Endothelial cell of umbilical vein (primary cell): ENCODE results near the gene HSD17B2. TPM values are rescaled to one million over a fixed set of nuclear protein-coding genes. Genes with fewer than 3 reads are reported as not detected.
A peak's percentile ranks its signal among the peaks of the same experiment; 100 is the strongest.

Experiments used
- BruUV-seq: library from RNA; stranded (reverse); fragments of 400-500 nt; replicated peaks from 2 replicates; lab custom pipeline; 2021; lab: Mats Ljungman, UMichigan
- CTCF ChIA-PET: fragments of 300-600, 350-600 bp; sonication (Branson Sonifier 250); formaldehyde crosslinking; loops from one replicate; lab custom pipeline; 2021; ENCODE audit warnings: antibody characterized with exemption, inconsistent platforms; lab: Charles Lee
- POLR2A ChIA-PET: fragments of 300-600, 350-600 bp; sonication (Branson Sonifier 250); formaldehyde crosslinking; loops from one replicate; lab custom pipeline; 2021; ENCODE audit warnings: antibody characterized with exemption, inconsistent platforms; lab: Charles Lee
- DNase-seq: peaks from one replicate; pipeline ENCODE4 v3.0.0-alpha.2; 2011; ENCODE audit warnings: low read depth, low spot score
- FAIRE-seq: peaks from 2 replicates; lab custom pipeline; 2011; peaks lifted over from hg19 to GRCh38; lab: Jason Lieb, UNC
- H2AFZ ChIP-seq: 2 replicates; pipeline ENCODE4 v1.6.0; 2012; ENCODE audit warnings: low read depth, low read length, control low read depth, inconsistent platforms
- H3K27ac ChIP-seq: 2 replicates; pipeline ENCODE4 v1.5.1; 2011; ENCODE audit warnings: low read depth, mild to moderate bottlenecking, control low read depth, low read length, moderate library complexity; ENCODE audit not compliant: insufficient read depth
- H3K27me3 ChIP-seq, 2 experiments: 2 replicates each; pipeline versions ENCODE4 v1.6.0 to v1.6.1; 2011; ENCODE audit warnings: low read length in 2 of 2, mixed read lengths in 1 of 2; ENCODE audit not compliant: control insufficient read depth in 2 of 2, insufficient read depth in 2 of 2
- H3K36me3 ChIP-seq, 2 experiments: 2 replicates in 1 of 2; 3 replicates in 1 of 2; pipeline ENCODE4 v1.5.1; 2011; ENCODE audit warnings: low read length in 2 of 2, mild to moderate bottlenecking in 1 of 2, moderate library complexity in 1 of 2; ENCODE audit not compliant: control insufficient read depth in 2 of 2, insufficient read depth in 2 of 2; ENCODE audit errors: extremely low read depth in 1 of 2
- H3K4me1 ChIP-seq: 3 replicates; pipeline ENCODE4 v1.5.1; 2011; ENCODE audit warnings: mild to moderate bottlenecking, low read length; ENCODE audit not compliant: control insufficient read depth, insufficient read depth; ENCODE audit errors: extremely low read depth
- H3K4me2 ChIP-seq: 2 replicates; pipeline ENCODE4 v1.6.1; 2011; ENCODE audit warnings: low read length, control low read depth, mixed read lengths; ENCODE audit not compliant: insufficient read depth
- H3K4me3 ChIP-seq, 3 experiments: fragments of 200-600 bp in 1 of 3; sonication (generic), shearing (Covaris generic) in 1 of 3; replicated peaks in 1 of 3; 2 replicates each; pipeline ENCODE4 v1.5.1; 2011 to 2016; ENCODE audit warnings: control low read depth in 3 of 3, low read length in 3 of 3, mild to moderate bottlenecking in 2 of 3, inconsistent platforms in 1 of 3, low read depth in 1 of 3, moderate library complexity in 1 of 3; ENCODE audit not compliant: insufficient read depth in 1 of 3
- H3K79me2 ChIP-seq: 2 replicates; pipeline ENCODE4 v1.6.0; 2012; ENCODE audit warnings: low read length, inconsistent platforms; ENCODE audit not compliant: control insufficient read depth, insufficient read depth
- H3K9ac ChIP-seq: replicated peaks from 2 replicates; pipeline ENCODE3; 2011; ENCODE audit warnings: low read length, control low read depth; ENCODE audit not compliant: insufficient read depth; ENCODE audit errors: extremely low read depth
- H3K9me1 ChIP-seq: replicated peaks from 3 replicates; pipeline ENCODE4 v1.6.0; 2011; ENCODE audit warnings: mild to moderate bottlenecking, low read length; ENCODE audit not compliant: control insufficient read depth, insufficient read depth; ENCODE audit errors: extremely low read depth
- H3K9me3 ChIP-seq: replicated peaks from 2 replicates; pipeline ENCODE4 v1.5.1; 2012; ENCODE audit warnings: low read length, inconsistent platforms; ENCODE audit not compliant: control insufficient read depth, insufficient read depth
- H4K20me1 ChIP-seq: replicated peaks from 2 replicates; pipeline ENCODE3; 2011; ENCODE audit warnings: mild to moderate bottlenecking, low read length; ENCODE audit not compliant: control insufficient read depth, insufficient read depth; ENCODE audit errors: extremely low read depth
- EZH2 ChIP-seq: IDR thresholded peaks from 2 replicates; pipeline ENCODE4 v1.6.1; 2012; ENCODE audit warnings: borderline replicate concordance, low read depth, mild to moderate bottlenecking, moderate library complexity, low read length, inconsistent platforms; ENCODE audit not compliant: severe bottlenecking
- FOS ChIP-seq: IDR thresholded peaks from 2 replicates; pipeline ENCODE4 v1.6.1; 2011; ENCODE audit warnings: mild to moderate bottlenecking, low read length, moderate library complexity, borderline replicate concordance; ENCODE audit not compliant: insufficient read depth
- GATA2 ChIP-seq: IDR thresholded peaks from 2 replicates; pipeline ENCODE4 v1.7.0; 2011; ENCODE audit warnings: low read depth, mild to moderate bottlenecking, moderate library complexity, mixed read lengths, low read length; ENCODE audit not compliant: insufficient read length, insufficient read depth
- JUN ChIP-seq: IDR thresholded peaks from 2 replicates; pipeline ENCODE4 v1.6.1; 2011; ENCODE audit warnings: borderline replicate concordance, low read depth; ENCODE audit not compliant: insufficient read length, insufficient read depth
- MYC ChIP-seq: IDR thresholded peaks from one replicate; pipeline ENCODE4 v1.6.1; 2011; ENCODE audit warnings: mild to moderate bottlenecking, low read depth, low read length
- POLR2A ChIP-seq: IDR thresholded peaks from 2 replicates; pipeline ENCODE4 v1.6.1; 2012; ENCODE audit warnings: low read depth, mild to moderate bottlenecking, control low read depth, low read length
- POLR2AphosphoS5 ChIP-seq: IDR thresholded peaks from 2 replicates; pipeline ENCODE4 v1.6.1; 2012; ENCODE audit warnings: low read depth, mild to moderate bottlenecking, control low read depth, low read length, moderate library complexity; ENCODE audit not compliant: insufficient read depth
- dilution Hi-C: fragments of 300-500 bp; cut with MboI; formaldehyde crosslinking; loops from one replicate; pipeline ENCODE4 v1.15.0; 2019; ENCODE audit warnings: low sequenced_read_pairs; ENCODE audit not compliant: extremely low pct_ligation_motif_present
- intact Hi-C: fragments of 100-400 bp; cut with micrococcal nuclease; formaldehyde crosslinking; loops from one replicate; pipeline ENCODE4 v1.10.0; 2022
- polyA plus RNA-seq, 4 experiments: library from polyadenylated mRNA; depleted of rRNA in 3 of 4; stranded (reverse) in 3 of 4; unstranded in 1 of 4; fragments of >200 nt; gene quantifications; 2 replicates each; pipeline versions ENCODE4 v1.2.1 to v1.2.3, GENCODE V29; 2011 to 2012; ENCODE audit warnings: missing spikeins in 1 of 4
- total RNA-seq: library from RNA; stranded (reverse); gene quantifications from 2 replicates; pipeline ENCODE4 v1.2.3, GENCODE V29; 2021
- TF ChIP-seq, protein P1 (sequence below): IDR thresholded peaks from 2 replicates; pipeline ENCODE4 v1.6.1; 2011; ENCODE audit not compliant: insufficient read depth, insufficient read length
- TF ChIP-seq, protein P2 (sequence below), 2 donors: IDR thresholded peaks; 1 replicate in 1 of 2; 2 replicates in 1 of 2; pipeline ENCODE4 v1.5.1; 2011; ENCODE audit warnings: low read length in 2 of 2, mild to moderate bottlenecking in 2 of 2, moderate library complexity in 2 of 2, control low read depth in 1 of 2, inconsistent platforms in 1 of 2, low read depth in 1 of 2; ENCODE audit not compliant: insufficient read depth in 1 of 2; ENCODE audit errors: extremely low read depth in 1 of 2

Gene HSD17B2
- total and polyA plus RNA-seq, 2 donors (not counting 3 experiments of a cell fraction or from before 2014, with no cell fraction given), result 1.2 to 4.5 TPM

DNA sequence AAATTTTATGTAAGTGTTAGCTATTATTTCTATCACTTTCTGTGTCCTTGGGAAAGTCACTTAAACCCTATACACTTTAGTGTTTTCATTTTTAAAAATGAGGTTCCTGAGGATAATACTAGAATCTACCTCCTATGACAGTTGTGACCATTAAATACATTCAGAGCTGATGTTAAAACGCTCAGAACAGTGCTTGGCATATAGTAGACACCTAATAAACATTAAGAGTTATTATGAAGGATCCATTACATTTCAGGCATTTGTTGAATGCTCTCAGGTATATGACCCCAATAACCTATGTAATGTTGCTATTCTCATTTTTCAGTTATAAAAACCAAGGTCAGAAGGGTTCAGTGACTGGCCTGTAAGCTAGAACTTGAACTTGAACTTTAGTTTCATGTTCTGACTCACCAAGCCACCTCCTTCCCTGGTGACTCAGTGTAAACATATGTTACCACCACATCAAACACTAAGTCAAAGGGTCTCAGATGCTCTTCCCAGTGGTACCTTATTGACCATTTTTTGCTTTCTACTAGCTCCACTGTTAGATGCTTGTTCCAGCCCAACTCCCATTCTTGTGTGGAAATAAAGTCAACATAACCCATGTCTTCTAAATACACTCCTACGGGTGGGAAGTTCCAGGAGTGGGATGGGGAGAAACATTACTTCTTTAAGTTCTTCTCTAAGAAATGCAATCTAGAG lies 47.6 kb downstream of the HSD17B2 start:
- no peaks in the 10 kb centered on the region for H3K9me3 ChIP-seq
- H4K20me1 ChIP-seq, result no peaks in the 10 kb centered on the region
- H3K9ac ChIP-seq, result no peak overlapping the region
- H3K4me2 ChIP-seq, result no peak overlapping the region
- no peaks in the 10 kb centered on the region for H3K36me3 ChIP-seq
- H3K9me1 ChIP-seq, result no peaks in the 10 kb centered on the region
- no peaks in the 10 kb centered on the region for H3K79me2 ChIP-seq
- H3K4me1 ChIP-seq, result no peaks in the 10 kb centered on the region
- H2AFZ ChIP-seq, result no peak overlapping the region
- CTCF ChIA-PET, result interaction anchor here (0.8 to 1.8 kb wide), 5 partner anchors 8 to 148 kb away, joined by 3 to 6 read pairs (median 4); no protein-coding TSS in a partner anchor
- intact Hi-C loops, result no loop called here
- DNase-seq (peak; percentile 18), FAIRE-seq (peak; percentile 59)
- no peak overlapping the region for H3K4me3 ChIP-seq
- dilution Hi-C loops, result no loop called here
- POLR2A ChIA-PET, result no interaction called here
- BruUV-seq, result no TSS peak
- H3K27me3 ChIP-seq, result peaks cover 3 to 8% of the 10 kb centered on the region in 2 experiments
- TF ChIP-seq JUN (peak; percentile 36), FOS (peak; percentile 71), POLR2A (no peak)
- no peak overlapping the region for H3K27ac ChIP-seq

DNA sequence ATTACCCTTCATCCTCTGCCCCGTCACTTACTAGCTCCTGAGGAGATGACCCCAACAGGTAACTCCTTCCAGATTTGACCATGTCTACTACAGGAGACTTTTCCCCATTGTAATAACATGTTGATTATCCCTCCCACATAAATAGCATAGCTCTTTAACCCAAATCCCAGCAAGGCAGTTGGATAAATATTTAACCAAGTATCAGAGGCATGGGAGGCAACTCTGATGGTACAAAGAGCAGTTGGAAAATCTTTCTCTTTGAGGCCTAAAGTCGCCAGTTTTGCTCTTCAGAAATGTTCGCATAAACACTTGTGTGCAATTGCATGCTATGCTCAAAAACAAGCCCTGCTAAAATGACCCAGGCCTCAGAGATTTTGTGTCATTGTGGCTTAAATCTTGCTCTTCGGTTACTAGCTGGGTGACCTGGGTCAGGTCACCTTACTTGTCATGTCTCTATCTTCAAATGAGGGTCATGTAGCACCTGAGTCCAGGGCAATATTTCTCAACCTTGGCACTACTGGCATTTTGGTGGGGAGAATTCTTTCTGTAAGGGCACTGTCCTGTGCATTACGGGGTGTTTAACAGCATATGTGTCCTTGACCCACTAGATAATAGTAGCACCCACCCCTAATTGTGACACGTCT lies 48.8 kb downstream of the HSD17B2 start:
- no peak for DNase-seq
- Histone ChIP-seq H3K9ac (no peak overlapping the region), H3K79me2 (no peaks in the 10 kb centered on the region), H3K36me3 (no peaks in the 10 kb centered on the region), H3K27me3 (peaks cover 2 to 5% of the 10 kb centered on the region in 2 experiments), H3K9me3 (no peaks in the 10 kb centered on the region), H3K4me1 (no peaks in the 10 kb centered on the region), H4K20me1 (no peaks in the 10 kb centered on the region), H3K4me2 (no peak overlapping the region), H2AFZ (no peak overlapping the region), H3K9me1 (no peaks in the 10 kb centered on the region), H3K27ac (no peak overlapping the region), H3K4me3 (no peak overlapping the region)
- no TSS peak for BruUV-seq
- POLR2A ChIA-PET, result no interaction called here
- FAIRE-seq, result no peak
- TF ChIP-seq FOS, result no peak
- TF ChIP-seq POLR2AphosphoS5, result no peak
- no peak for TF ChIP-seq MYC
- TF ChIP-seq JUN, result no peak
- TF ChIP-seq, protein P1, sequence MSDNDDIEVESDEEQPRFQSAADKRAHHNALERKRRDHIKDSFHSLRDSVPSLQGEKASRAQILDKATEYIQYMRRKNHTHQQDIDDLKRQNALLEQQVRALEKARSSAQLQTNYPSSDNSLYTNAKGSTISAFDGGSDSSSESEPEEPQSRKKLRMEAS, result no peak
- TF ChIP-seq, protein P2, sequence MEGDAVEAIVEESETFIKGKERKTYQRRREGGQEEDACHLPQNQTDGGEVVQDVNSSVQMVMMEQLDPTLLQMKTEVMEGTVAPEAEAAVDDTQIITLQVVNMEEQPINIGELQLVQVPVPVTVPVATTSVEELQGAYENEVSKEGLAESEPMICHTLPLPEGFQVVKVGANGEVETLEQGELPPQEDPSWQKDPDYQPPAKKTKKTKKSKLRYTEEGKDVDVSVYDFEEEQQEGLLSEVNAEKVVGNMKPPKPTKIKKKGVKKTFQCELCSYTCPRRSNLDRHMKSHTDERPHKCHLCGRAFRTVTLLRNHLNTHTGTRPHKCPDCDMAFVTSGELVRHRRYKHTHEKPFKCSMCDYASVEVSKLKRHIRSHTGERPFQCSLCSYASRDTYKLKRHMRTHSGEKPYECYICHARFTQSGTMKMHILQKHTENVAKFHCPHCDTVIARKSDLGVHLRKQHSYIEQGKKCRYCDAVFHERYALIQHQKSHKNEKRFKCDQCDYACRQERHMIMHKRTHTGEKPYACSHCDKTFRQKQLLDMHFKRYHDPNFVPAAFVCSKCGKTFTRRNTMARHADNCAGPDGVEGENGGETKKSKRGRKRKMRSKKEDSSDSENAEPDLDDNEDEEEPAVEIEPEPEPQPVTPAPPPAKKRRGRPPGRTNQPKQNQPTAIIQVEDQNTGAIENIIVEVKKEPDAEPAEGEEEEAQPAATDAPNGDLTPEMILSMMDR (IDR thresholded peaks at IDR 0.05; ENCODE audit: extremely low read depth in 1 of 2, insufficient read depth in 1 of 2, low read depth in 1 of 2, low read length in 2 of 2), result no peak
- no peak for TF ChIP-seq POLR2A
- TF ChIP-seq EZH2, result no peak
- TF ChIP-seq GATA2, result no peak
- CTCF ChIA-PET, result interaction anchor here (0.8 kb wide), 1 partner anchor 146 kb away, joined by 3 read pairs; no protein-coding TSS in a partner anchor
- dilution Hi-C loops, result no loop called here
- intact Hi-C loops, result no loop called here
